ENCODE data around the gene HOXA6.

HOXA6 gene

GRCh38 chr7:27137640-27138315 lies 9.8 kb downstream of the HOXA6 start:
- no peak for DNase-seq (ENCODE audit: low spot score)

- no peak for DNase-seq (ENCODE audit: low spot score)
These were observed 13.2 kb downstream of the HOXA6 start for GRCh38 chr7:27134392-27134791.

- no peak for DNase-seq (ENCODE audit: low spot score)
These were observed 14.0 kb downstream of the HOXA6 start for GRCh38 chr7:27133409-27134231.

- DNase-seq (ENCODE audit: low spot score), result no peak
These were observed 14.6 kb downstream of the HOXA6 start for GRCh38 chr7:27132978-27133377.

- no peak for DNase-seq (ENCODE audit: low spot score)
These were observed 15.4 kb downstream of the HOXA6 start for GRCh38 chr7:27132214-27132613.

GRCh38 chr7:27131390-27131819 lies 16.2 kb downstream of the HOXA6 start:
- no peak for DNase-seq (ENCODE audit: low spot score)

GRCh38 chr7:27130540-27131389 lies 16.8 kb downstream of the HOXA6 start, which contains the start of gene HOXA4:
Gene HOXA4, minus strand, starts transcription at chr7:27130757. Its CDS starts 24 bp downstream, at chr7:27130733.
- peak; percentile 69 for DNase-seq (ENCODE audit: low spot score)

- no peak for DNase-seq (ENCODE audit: low spot score)
These were observed 17.6 kb downstream of the HOXA6 start for GRCh38 chr7:27129729-27130539.

- no peak for DNase-seq (ENCODE audit: low spot score)
These were observed 18.5 kb downstream of the HOXA6 start for GRCh38 chr7:27128776-27129728.

GRCh38 chr7:27128034-27128433 lies 19.5 kb downstream of the HOXA6 start:
- no peak for DNase-seq (ENCODE audit: low spot score)

- DNase-seq (ENCODE audit: low spot score), result no peak
These were observed 20.8 kb downstream of the HOXA6 start for GRCh38 chr7:27126596-27127327.

GRCh38 chr7:27125986-27126394 lies 21.6 kb downstream of the HOXA6 start:
- no peak for DNase-seq (ENCODE audit: low spot score)

- no peak for DNase-seq (ENCODE audit: low spot score)
These were observed 22.5 kb downstream of the HOXA6 start for GRCh38 chr7:27124902-27125689.

GRCh38 chr7:27124096-27124901 lies 23.3 kb downstream of the HOXA6 start:
- no peak for DNase-seq (ENCODE audit: low spot score)

GRCh38 chr7:27123477-27124053 lies 24.0 kb downstream of the HOXA6 start:
- no peak for DNase-seq (ENCODE audit: low spot score)

GRCh38 chr7:27123007-27123476 lies 24.5 kb downstream of the HOXA6 start:
- DNase-seq (ENCODE audit: low spot score), result no peak
